NOMO-1 (cell line): ENCODE measurements around the gene PKNOX2.

Source experiments
- DNase-seq, 2 experiments: peaks; one replicate each; lab custom pipeline; 2025; ENCODE audit not compliant: unreplicated experiment in 2 of 2; lab: John Stamatoyannopoulos, UW

PKNOX2 gene, protein sequence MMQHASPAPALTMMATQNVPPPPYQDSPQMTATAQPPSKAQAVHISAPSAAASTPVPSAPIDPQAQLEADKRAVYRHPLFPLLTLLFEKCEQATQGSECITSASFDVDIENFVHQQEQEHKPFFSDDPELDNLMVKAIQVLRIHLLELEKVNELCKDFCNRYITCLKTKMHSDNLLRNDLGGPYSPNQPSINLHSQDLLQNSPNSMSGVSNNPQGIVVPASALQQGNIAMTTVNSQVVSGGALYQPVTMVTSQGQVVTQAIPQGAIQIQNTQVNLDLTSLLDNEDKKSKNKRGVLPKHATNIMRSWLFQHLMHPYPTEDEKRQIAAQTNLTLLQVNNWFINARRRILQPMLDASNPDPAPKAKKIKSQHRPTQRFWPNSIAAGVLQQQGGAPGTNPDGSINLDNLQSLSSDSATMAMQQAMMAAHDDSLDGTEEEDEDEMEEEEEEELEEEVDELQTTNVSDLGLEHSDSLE

DNA sequence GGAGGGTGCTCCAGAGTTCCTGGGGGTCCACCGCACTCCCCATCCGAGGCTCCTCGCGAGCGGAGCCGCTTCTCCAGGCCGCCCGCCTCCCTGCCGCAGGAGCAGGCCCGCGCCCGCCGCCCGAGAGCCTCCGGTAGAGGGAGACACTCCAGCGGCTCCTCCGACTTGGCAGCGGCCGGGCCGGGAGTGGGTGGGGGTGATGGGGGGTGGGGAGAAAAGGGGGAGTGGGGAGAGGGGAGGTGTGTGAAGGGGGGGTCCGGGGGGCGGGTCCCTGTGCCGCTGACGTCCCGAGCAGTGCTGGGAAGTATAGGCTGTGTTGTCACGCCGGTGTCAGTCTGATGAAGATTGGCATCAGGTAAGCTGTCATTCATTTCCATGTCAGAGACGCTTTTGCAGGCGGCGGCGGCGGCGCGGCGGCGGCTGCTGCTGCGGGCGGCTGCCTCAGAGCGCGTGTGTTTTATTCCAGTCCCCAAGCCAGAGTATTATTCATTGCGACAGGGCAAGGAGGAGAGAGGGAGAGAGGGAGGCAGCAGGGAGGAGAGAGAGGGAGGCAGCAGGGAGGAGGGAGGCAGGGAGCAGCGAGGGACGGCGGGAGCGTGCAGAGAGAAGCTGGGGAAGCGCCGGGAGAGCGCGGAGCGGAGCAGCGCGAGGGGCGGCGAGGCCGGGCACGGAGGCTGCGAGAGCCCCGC is at the start of gene PKNOX2:
Gene PKNOX2, plus strand, starts transcription at position 330 of the 689 bp plus-strand sequence. CDS start 186,555 bp downstream, outside the sequence.
- peak; percentile 22 to 44 for DNase-seq

DNA sequence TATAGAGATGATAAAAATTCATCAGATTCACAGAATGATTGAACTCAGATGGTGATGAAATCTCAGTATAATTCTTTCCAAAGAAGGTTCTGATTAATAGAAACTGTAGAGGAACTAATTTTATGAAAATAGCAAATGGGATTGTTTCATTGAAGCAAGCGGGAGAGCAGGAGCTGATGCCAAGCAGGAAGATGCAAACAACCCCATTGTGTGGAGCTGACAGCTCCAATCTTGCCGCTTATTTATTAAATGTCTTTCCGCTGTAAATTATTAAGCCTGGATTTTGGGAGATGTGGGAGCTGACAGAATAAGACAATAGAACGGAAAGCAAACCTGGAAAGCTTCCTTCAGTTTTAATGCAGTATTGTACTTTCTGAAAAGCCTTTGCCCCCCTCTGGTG is 47.1 kb upstream of the PKNOX2 start:
- DNase-seq = no peak

DNA sequence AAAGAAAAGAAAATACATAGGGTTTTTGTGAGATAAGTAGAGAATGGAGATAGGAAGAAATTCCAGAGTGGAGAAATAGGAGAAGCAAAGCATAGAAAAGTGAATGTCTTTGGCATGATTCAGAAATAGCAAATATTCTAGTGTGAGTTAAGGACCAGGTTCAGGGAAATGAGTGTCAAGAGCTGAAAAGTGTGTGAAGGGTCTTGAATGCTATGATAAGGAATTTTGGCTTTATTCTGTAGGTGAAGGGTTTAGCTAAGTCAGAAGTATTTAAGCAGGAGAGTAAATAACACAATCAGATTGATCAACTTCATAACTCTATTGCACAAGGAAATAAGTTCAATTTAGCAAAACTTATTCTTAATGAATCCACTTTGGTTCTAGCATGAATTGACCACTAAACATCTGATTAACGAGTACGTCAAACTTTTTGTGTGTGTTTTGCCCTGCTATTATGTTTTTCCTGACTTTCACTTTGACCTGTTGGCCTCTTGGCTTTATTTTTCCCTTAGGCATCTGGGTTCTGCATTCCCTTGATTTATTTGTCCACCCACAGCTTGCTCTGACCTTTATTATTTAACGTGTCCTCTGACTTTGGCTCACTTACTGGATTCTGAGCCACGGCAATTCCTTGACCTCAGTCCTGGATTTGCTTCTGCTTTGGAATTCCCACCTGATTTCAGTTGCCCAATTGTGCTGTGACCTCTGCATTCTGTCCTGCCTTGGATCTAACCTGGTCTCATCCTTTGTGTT is 41.2 kb upstream of the PKNOX2 start:
- DNase-seq = no peak

GRCh38 chr11:125123947-125124617 is 40.5 kb upstream of the PKNOX2 start:
- peak; percentile 69 to 83 for DNase-seq

GRCh38 chr11:125124618-125124992 is 39.9 kb upstream of the PKNOX2 start:
- DNase-seq = peak; percentile 46 to 78

- no peak for DNase-seq
Measured at GRCh38 chr11:125128450-125128849, 36.1 kb upstream of the PKNOX2 start.

- no peak for DNase-seq
Measured at GRCh38 chr11:125129316-125129993, 35.1 kb upstream of the PKNOX2 start.

- no peak for DNase-seq
Measured at GRCh38 chr11:125132071-125132470, 32.5 kb upstream of the PKNOX2 start.

GRCh38 chr11:125132596-125132995 is 32.0 kb upstream of the PKNOX2 start:
- DNase-seq = no peak

DNA sequence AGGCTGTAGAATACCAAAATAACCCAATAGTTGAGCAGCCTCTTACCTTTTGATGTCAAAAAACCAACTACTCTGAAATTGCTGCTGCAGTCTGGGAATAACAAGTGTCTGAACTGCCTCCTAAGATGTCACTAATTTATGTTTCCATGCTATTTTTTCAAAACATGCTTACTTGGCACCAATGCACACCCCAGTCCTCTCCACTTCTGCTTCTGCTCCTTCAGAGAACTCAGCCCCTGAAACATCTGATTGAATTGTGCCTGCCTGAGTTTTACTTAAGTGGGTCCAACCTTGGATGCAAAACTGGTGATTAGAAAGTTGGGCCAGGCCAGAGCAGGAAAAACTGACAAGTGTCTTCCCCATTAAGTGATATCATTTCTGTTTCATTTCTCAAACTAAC is 28.6 kb upstream of the PKNOX2 start:
- DNase-seq = no peak

GRCh38 chr11:125138966-125139365 is 25.6 kb upstream of the PKNOX2 start:
- DNase-seq = no peak

GRCh38 chr11:125139778-125140177 is 24.8 kb upstream of the PKNOX2 start:
- no peak for DNase-seq

DNA sequence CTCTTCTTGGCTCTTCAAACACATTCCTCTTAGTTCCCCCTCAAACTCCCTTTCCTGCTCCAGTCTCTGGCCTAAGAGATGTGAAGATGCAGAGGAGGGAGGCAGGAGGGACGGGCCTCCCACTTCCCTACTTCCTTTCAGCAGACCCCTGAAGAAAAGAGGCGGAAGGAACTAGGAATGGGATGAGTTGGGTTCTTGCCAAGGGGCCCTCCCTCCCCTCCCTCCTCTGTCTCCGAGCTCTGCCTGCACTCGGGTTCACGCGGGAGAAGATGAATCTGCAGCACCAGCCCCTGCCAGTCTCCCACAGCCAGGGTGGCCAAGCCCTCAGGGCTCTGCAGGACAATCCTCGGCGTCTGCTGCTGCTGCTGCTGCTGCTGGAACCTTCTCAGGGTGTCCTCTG is 24.3 kb upstream of the PKNOX2 start:
- DNase-seq = no peak

- no peak for DNase-seq
Measured at GRCh38 chr11:125141178-125141577, 23.4 kb upstream of the PKNOX2 start.

DNA sequence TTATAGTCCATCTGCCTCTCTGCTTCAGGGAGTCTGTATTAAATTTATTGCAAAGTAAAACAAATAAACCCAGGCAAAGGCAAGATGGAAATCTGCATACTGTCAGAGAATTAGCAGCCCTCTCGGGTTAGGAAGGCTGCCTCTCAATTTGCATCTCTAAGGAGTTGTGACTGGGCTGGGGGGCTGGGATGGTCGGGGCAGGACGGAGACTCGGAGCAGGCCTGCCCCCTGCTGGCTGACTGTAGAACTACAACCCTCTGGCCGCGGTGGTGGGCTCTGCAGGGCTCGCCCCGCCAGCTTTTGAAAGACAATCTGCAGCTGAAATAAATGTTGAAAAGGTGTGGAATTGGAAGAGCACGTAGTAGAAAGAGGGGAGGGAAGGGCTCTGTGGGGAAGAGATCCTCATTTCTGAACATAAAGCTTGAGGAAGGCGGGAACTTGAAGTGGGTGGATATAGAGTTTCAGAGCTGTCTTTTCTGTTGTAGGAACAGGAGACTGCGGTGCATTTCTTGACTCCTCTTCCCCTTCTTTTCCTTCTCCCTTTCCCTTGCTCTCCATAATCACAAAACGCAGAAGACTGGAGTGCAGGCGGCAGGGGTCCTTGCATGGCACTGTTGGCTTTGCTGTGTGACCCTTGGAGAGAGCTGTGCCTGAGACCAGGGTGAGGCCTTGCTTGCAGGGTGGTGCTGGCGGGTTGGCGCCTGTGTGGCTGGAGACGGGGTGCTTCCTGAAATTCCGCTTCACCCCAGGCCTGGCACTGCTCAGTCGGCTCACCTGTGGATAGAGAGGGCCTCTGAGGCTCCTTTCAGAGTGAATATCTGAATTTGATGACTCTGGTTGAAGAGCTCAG is 22.6 kb upstream of the PKNOX2 start:
- peak; percentile 9 to 26 for DNase-seq

GRCh38 chr11:125146232-125146631 is 18.3 kb upstream of the PKNOX2 start:
- no peak for DNase-seq

DNA sequence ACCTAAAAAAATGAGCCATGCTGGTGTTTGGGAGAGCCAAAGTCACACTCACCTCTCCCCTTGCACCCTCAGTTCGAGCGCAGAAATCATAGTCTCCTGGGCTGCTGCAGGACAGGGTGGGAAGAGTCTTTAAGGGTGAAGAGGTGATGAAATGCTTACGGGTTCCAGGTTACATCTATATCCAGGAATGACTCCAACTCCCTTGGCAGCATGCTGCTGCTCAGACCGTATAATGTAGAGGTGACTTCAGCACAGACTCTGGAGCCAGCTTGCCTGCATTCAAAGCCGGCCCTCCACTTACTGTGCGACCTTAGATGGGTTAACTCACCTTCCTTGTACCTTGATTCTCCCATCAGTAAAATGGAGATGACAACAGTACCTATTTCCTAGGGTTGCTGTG is 17.3 kb upstream of the PKNOX2 start:
- DNase-seq = no peak

DNA sequence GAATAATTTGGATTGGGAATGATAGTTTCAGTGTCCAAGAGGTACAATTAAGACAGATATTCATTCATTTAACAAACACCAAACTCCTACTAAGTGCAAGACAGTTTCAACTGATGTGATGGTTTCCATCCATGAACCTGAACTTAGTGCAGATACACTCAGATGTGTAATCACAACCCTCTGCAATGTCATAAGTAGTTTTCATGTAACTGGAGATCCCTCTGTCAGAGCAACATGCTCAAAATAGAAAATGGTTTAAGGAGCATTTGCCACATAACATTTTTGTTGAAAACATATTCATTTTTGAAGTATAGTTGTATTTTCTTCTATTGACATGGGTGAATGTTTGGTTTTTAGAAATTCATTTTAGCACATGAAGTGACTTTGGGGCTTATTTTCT is 16.5 kb upstream of the PKNOX2 start:
- DNase-seq = no peak

DNA sequence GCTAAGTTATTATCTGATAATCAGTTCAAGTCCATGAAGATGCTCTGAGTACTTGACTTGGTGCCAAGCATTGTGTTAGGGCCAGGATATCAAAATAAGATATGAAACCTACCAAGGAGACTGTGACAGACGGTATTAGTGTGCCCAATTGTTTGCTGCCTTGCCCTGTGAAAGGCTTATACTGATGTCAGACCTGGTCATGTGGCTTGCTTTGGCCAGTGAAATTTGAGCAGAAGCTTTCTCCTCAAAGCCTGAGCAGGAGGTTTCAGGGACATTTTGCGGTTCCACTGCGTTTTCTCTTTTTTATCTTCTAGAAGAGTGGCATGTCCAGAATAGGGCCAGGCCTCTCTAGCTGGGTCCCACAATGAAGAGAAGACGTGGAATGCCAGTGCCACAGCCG is 15.8 kb upstream of the PKNOX2 start:
- DNase-seq = no peak
